Measurements from ENCODE around the gene TMEM151B. TPM values are rescaled to one million over a fixed set of nuclear protein-coding genes. Genes with fewer than 3 reads are reported as not detected.
A peak's percentile ranks its signal among the peaks of the same experiment; 100 is the strongest.

TMEM151B gene
- total and polyA plus RNA-seq, 9 of the 15 experiments (the other 6 are each of a cell fraction or from before 2014, with no cell fraction given): not detected

GRCh38 chr6:44297063-44298038, 27.1 kb downstream of the TMEM151B start:
- peak overlapping the region in 1 of 2 experiments; percentile 84; a peak in 2 of 4 replicates for H3K9ac ChIP-seq (ENCODE audit: insufficient read depth in 1 of 2, low read depth in 2 of 2, low read length in 2 of 2)
- in situ Hi-C loops (cut with MboI): no loop called here
- no peaks in the 10 kb centered on the region for H3K9me3 ChIP-seq (replicated peaks; ENCODE audit: control insufficient read depth, insufficient read depth, low read depth, low read length)
- H3K4me3 ChIP-seq: peak overlapping the region; percentile 36
- H2AFZ ChIP-seq (ENCODE audit: low read depth, low read length): no peak overlapping the region
- CTCF ChIA-PET (ENCODE audit: low intra/inter-chr PET ratio): no interaction called here
- 5% methylated on average over 83 of the region's 86 CpGs for WGBS (ENCODE audit: insufficient coverage, low coverage, missing lambda C conversion rate)
- H3K9me1 ChIP-seq (ENCODE audit: control insufficient read depth, insufficient read depth, low read length): no peaks in the 10 kb centered on the region
- no peaks in the 10 kb centered on the region for H3K79me2 ChIP-seq (ENCODE audit: control insufficient read depth, insufficient read depth, low read length)
- no peak overlapping the region for H3K27ac ChIP-seq (ENCODE audit: extremely low read depth, low read depth, low read length)
- POLR2A ChIA-PET: interaction anchor here (0.5 to 8.7 kb wide), 7 partner anchors 9 to 115 kb away, joined by 3 to 116 read pairs (median 3); partner anchors contain the start of gene AARS2
- ATAC-seq (peak; percentile 85), FAIRE-seq (no peak), DNase-seq (ENCODE audit: extremely low read depth in 1 of 4, low spot score in 3 of 4) (peak; percentile 53 to 79 (median 70))
- H3K4me1 ChIP-seq (replicated peaks in 1 of 2; ENCODE audit: control insufficient read depth in 2 of 2, insufficient read depth in 2 of 2, low read length in 2 of 2): peaks cover 0 to 16% of the 10 kb centered on the region in 2 experiments; a peak in 4 of 5 replicates
- peaks cover 10% of the 10 kb centered on the region; the same call in 1 of the 2 replicates for H4K20me1 ChIP-seq (replicated peaks; ENCODE audit: control insufficient read depth, insufficient read depth, low read length)
- BruUV-seq (replicated peaks): no TSS peak
- H3K27me3 ChIP-seq (ENCODE audit: control insufficient read depth in 2 of 2, insufficient read depth in 2 of 2, low read length in 2 of 2): peaks cover 34 to 40% of the 10 kb centered on the region in 2 experiments; a peak in 4 of 5 replicates
- H3K36me3 ChIP-seq (ENCODE audit: control insufficient read depth, insufficient read depth, low read length): peaks cover 23% of the 10 kb centered on the region; the same call in 2 of the 3 replicates
- H3K4me2 ChIP-seq (ENCODE audit: insufficient read depth, low read length): peak overlapping the region; percentile 46
- intact Hi-C loops (cut with micrococcal nuclease): no loop called here
- TF ChIP-seq CREB1 (IDR thresholded peaks at IDR 0.05) (peak; percentile 93), CREB1 (CRISPR knock-in tag; IDR thresholded peaks at IDR 0.05) (peak; percentile 87), CTBP1 (IDR thresholded peaks at IDR 0.05; ENCODE audit: borderline replicate concordance) (0 out of 2 replicates have a peak, but pooled peaks have one; percentile 16), ZNF408 (CRISPR knock-in tag; IDR thresholded peaks at IDR 0.05; ENCODE audit: low read depth) (no peak), SRSF3 (IDR thresholded peaks at IDR 0.05; ENCODE audit: insufficient read depth, low read length) (no peak), ATF1 (CRISPR knock-in tag; IDR thresholded peaks at IDR 0.05) (peak; percentile 48; the same call in 1 of the 2 replicates), ATF1 (tag; IDR thresholded peaks at IDR 0.05) (peak; percentile 84), CEBPG (CRISPR knock-in tag; IDR thresholded peaks at IDR 0.05) (0 out of 2 replicates have a peak, but pooled peaks have one; percentile 31), CEBPG (tag; conservative IDR thresholded peaks at IDR 0.05 in 1 of 2, IDR thresholded peaks at IDR 0.05 in 1 of 2) (no peak), TEAD1 (CRISPR knock-in tag; IDR thresholded peaks at IDR 0.05) (peak in 1 of 2 experiments; percentile 45; a peak in 1 of 4 replicates), CBFA2T3 (IDR thresholded peaks at IDR 0.05) (no peak), NELFE (IDR thresholded peaks at IDR 0.05; ENCODE audit: insufficient read depth, insufficient read length) (no peak), TSC22D4 (tag; IDR thresholded peaks at IDR 0.05) (no peak), KDM5B (IDR thresholded peaks at IDR 0.05; ENCODE audit: insufficient replicate concordance, low read depth, low read length) (no peak), DPF2 (IDR thresholded peaks at IDR 0.05) (no peak), ERF (CRISPR knock-in tag; IDR thresholded peaks at IDR 0.05) (0 out of 2 replicates have a peak, but pooled peaks have one; percentile 35), RB1 (IDR thresholded peaks at IDR 0.05; ENCODE audit: low read depth) (peak; percentile 61), MXI1 (IDR thresholded peaks at IDR 0.05; ENCODE audit: low read depth, low read length) (0 out of 2 replicates have a peak, but pooled peaks have one; percentile 46), ZNF699 (CRISPR knock-in tag; IDR thresholded peaks at IDR 0.05; ENCODE audit: insufficient replicate concordance) (no peak), PHB2 (IDR thresholded peaks at IDR 0.05; ENCODE audit: low read depth) (no peak), MTA1 (IDR thresholded peaks at IDR 0.05; ENCODE audit: borderline replicate concordance) (peak; percentile 68; the same call in 1 of the 2 replicates), ZNF764 (CRISPR knock-in tag; IDR thresholded peaks at IDR 0.05; ENCODE audit: low read depth) (no peak), SMARCE1 (IDR thresholded peaks at IDR 0.05) (no peak), ZNF780A (CRISPR knock-in tag; IDR thresholded peaks at IDR 0.05) (no peak), ZNF785 (CRISPR knock-in tag; IDR thresholded peaks at IDR 0.05) (no peak), FOXA3 (CRISPR knock-in tag; conservative IDR thresholded peaks at IDR 0.05 in 1 of 2, IDR thresholded peaks at IDR 0.05 in 1 of 2) (peak in 1 of 2 experiments; percentile 37; a peak in 1 of 4 replicates)

Measured in K562 (cell line).